ENCODE data around the gene CCDC92. TPM values are rescaled to one million over a fixed set of nuclear protein-coding genes. Genes with fewer than 3 reads are reported as not detected.
"Not testable (repeated sequence)": the region's sequence is repeated elsewhere in the genome, so short reads cannot be mapped to it uniquely, and the experiment has no call there.

CCDC92 gene
- total and polyA plus RNA-seq, 8 donors: 3.5 to 32.6 (median 20.9) TPM

- 52 to 73% (median 57%) methylated on average over 20 of the region's 20 CpGs for whole genome bisulfite sequencing, 5 donors
- no peaks in the 10 kb centered on the region for H3K4me1 ChIP-seq
- H3K27ac ChIP-seq: no peak overlapping the region
- H3K36me3 ChIP-seq: no peaks in the 10 kb centered on the region
- H3K9me3 ChIP-seq: no peaks in the 10 kb centered on the region
- TF ChIP-seq CTCF (IDR thresholded peaks at IDR 0.05): no peak
- H3K27me3 ChIP-seq: peaks cover 0 to 33% (median 0%) of the 10 kb centered on the region in 3 donors
- no peak overlapping the region for H3K4me3 ChIP-seq
- DNase-seq: no peak
- intact Hi-C loops (cut with DNase I; ENCODE audit: low total_unique reads): no loop called here
Observed at GRCh38 chr12:123914726-123915333, 57.8 kb downstream of the CCDC92 start.

GRCh38 chr12:123912415-123913380 is 59.9 kb downstream of the CCDC92 start:
- H3K27ac ChIP-seq: no peak overlapping the region
- DNase-seq: peak in 1 of 2 donors; percentile 57
- H3K27me3 ChIP-seq: peaks cover 0 to 24% (median 0%) of the 10 kb centered on the region in 3 donors
- intact Hi-C loops (cut with DNase I; ENCODE audit: low total_unique reads): no loop called here
- TF ChIP-seq POLR2A (IDR thresholded peaks at IDR 0.05) (no peak), POLR2AphosphoS5 (IDR thresholded peaks at IDR 0.05) (no peak), CTCF (IDR thresholded peaks at IDR 0.05) (no peak), EP300 (IDR thresholded peaks at IDR 0.05) (no peak)
- no peaks in the 10 kb centered on the region for H3K9me3 ChIP-seq
- H3K4me3 ChIP-seq: no peak overlapping the region
- peaks cover 0 to 1% (median 0%) of the 10 kb centered on the region in 4 donors for H3K4me1 ChIP-seq
- no peaks in the 10 kb centered on the region for H3K36me3 ChIP-seq
- WGBS, 5 donors: 63 to 80% (median 70%) methylated on average over 25 of the region's 25 CpGs

GRCh38 chr12:123911672-123912409 is 60.8 kb downstream of the CCDC92 start:
- H3K9me3 ChIP-seq; intact Hi-C loops (cut with DNase I; ENCODE audit: low total_unique reads); H3K4me1 ChIP-seq; H3K4me3 ChIP-seq; H3K36me3 ChIP-seq; H3K27ac ChIP-seq: not testable (repeated sequence)
- peak in 1 of 2 donors; percentile 27 for DNase-seq
- 75 to 81% (median 78%) methylated on average over 7 to 8 of the region's 9 CpGs; no CpG with 5 or more reads in 2 of the 5 donors for WGBS, 5 donors
- peaks cover 0 to 17% (median 0%) of the 10 kb centered on the region in 3 donors for H3K27me3 ChIP-seq

- no peak overlapping the region for H3K27ac ChIP-seq
- H3K36me3 ChIP-seq: no peaks in the 10 kb centered on the region
- no peak for DNase-seq
- H3K4me3 ChIP-seq: no peak overlapping the region
- H3K9me3 ChIP-seq: no peaks in the 10 kb centered on the region
- WGBS, 5 donors: 49 to 71% (median 55%) methylated on average over 5 of the region's 5 CpGs
- intact Hi-C loops (cut with DNase I; ENCODE audit: low total_unique reads): no loop called here
- H3K27me3 ChIP-seq: peaks cover 0 to 12% (median 0%) of the 10 kb centered on the region in 3 donors
- peaks cover 0 to 9% (median 0%) of the 10 kb centered on the region in 4 donors for H3K4me1 ChIP-seq
- TF ChIP-seq POLR2A (IDR thresholded peaks at IDR 0.05) (no peak), EP300 (IDR thresholded peaks at IDR 0.05) (no peak), CTCF (IDR thresholded peaks at IDR 0.05) (no peak), POLR2AphosphoS5 (IDR thresholded peaks at IDR 0.05) (no peak)
Observed at GRCh38 chr12:123910761-123911193, 61.9 kb downstream of the CCDC92 start.
